Measurements from ENCODE around the gene CHSY3.

DNA sequence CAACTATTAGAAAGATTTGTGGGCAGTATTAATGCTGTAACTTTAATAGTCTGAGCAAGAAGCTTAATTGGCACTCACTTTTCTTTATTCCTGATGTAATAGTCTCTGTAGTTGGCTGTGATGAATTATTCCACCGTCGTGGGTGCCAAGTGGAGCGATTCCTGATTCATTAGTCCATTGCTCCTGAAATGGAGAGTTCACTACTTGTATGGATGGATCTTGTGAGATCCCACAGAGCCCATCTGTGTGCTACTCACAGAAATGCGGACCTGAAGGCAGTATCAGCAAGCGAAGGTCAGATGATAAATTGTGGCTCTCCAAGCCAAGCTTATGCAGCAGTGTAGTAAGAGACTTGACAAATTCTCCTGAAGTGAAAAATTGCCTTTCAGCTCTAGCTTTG, 212.2 kb downstream of the CHSY3 start:
- no peak for TF ChIP-seq CTCF (IDR thresholded peaks at IDR 0.05; ENCODE audit: low read depth, low read length)
- no peak for TF ChIP-seq POLR2A (IDR thresholded peaks at IDR 0.05; ENCODE audit: extremely low read depth, insufficient read length)
- TF ChIP-seq, protein P1, sequence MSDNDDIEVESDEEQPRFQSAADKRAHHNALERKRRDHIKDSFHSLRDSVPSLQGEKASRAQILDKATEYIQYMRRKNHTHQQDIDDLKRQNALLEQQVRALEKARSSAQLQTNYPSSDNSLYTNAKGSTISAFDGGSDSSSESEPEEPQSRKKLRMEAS (IDR thresholded peaks at IDR 0.05; ENCODE audit: low read depth, low read length), result no peak

Data from NB4 (cell line).